Naive thymus-derived CD4-positive, alpha-beta T cell (primary cell): Measurements from ENCODE around the gene OLFM2. TPM values are rescaled to one million over a fixed set of nuclear protein-coding genes. Genes with fewer than 3 reads are reported as not detected.

Experiments used
- ATAC-seq: fragments of 150-1000 bp; cut with Tn5 transposase; 2 replicates; pipeline ENCODE4 v1.10.0; 2021; ENCODE audit warnings: mild to moderate bottlenecking, moderate library complexity
- CTCF ChIA-PET: fragments of 350-600 bp; sonication (Branson Sonifier 250); formaldehyde crosslinking; loops from one replicate; lab custom pipeline; 2021; ENCODE audit warnings: antibody characterized with exemption; lab: Charles Lee
- POLR2A ChIA-PET: fragments of 350-600 bp; sonication (Branson Sonifier 250); formaldehyde crosslinking; loops from one replicate; lab custom pipeline; 2021; ENCODE audit warnings: antibody characterized with exemption, inconsistent platforms; lab: Charles Lee
- DNase-seq, 9 donors: peaks; one replicate each; pipeline versions ENCODE4 v3.0.0 to v3.0.0-alpha.2; 2020 to 2022; ENCODE audit warnings: mixed read lengths in 1 of 9
- H3K27ac ChIP-seq: one replicate; pipeline ENCODE4 v1.7.0; 2013; ENCODE audit warnings: mild to moderate bottlenecking, low read depth, low read length, moderate library complexity
- H3K27me3 ChIP-seq, 2 donors: one replicate each; pipeline ENCODE4 v1.7.0; 2013; ENCODE audit warnings: low read length in 2 of 2, mild to moderate bottlenecking in 2 of 2, moderate library complexity in 2 of 2; ENCODE audit not compliant: control insufficient read depth in 2 of 2, insufficient read depth in 2 of 2
- H3K36me3 ChIP-seq, 3 experiments: 1 replicate in 2 of 3; 2 replicates in 1 of 3; pipeline ENCODE4 v1.7.0; 2013; ENCODE audit warnings: low read length in 3 of 3, mild to moderate bottlenecking in 3 of 3, moderate library complexity in 1 of 3; ENCODE audit not compliant: insufficient read depth in 3 of 3, control insufficient read depth in 2 of 3
- H3K4me1 ChIP-seq, 2 donors: one replicate each; pipeline ENCODE4 v1.7.0; 2013; ENCODE audit warnings: low read length in 2 of 2, mild to moderate bottlenecking in 2 of 2, moderate library complexity in 1 of 2; ENCODE audit not compliant: control insufficient read depth in 2 of 2, insufficient read depth in 2 of 2
- H3K4me3 ChIP-seq: 2 replicates; pipeline ENCODE4 v1.7.0; 2013; ENCODE audit warnings: mild to moderate bottlenecking, low read length
- H3K9me3 ChIP-seq, 3 experiments: 1 replicate in 2 of 3; 2 replicates in 1 of 3; pipeline ENCODE4 v1.7.0; 2013; ENCODE audit warnings: low read length in 3 of 3; ENCODE audit not compliant: control insufficient read depth in 2 of 3
- H3K27ac Mint-ChIP-seq, 9 donors: one replicate each; pipeline ENCODE4 v1.8.0; 2020 to 2022; ENCODE audit warnings: mixed read lengths in 9 of 9, mild to moderate bottlenecking in 8 of 9, moderate library complexity in 5 of 9, inconsistent platforms in 2 of 9
- H3K27me3 Mint-ChIP-seq, 5 donors: one replicate each; pipeline ENCODE4 v1.8.0; 2021 to 2022; ENCODE audit warnings: mixed read lengths in 5 of 5, mild to moderate bottlenecking in 1 of 5
- H3K36me3 Mint-ChIP-seq, 5 donors: one replicate each; pipeline ENCODE4 v1.8.0; 2020 to 2022; ENCODE audit warnings: mixed read lengths in 5 of 5, mild to moderate bottlenecking in 3 of 5, inconsistent platforms in 1 of 5
- H3K4me1 Mint-ChIP-seq, 7 donors: one replicate each; pipeline ENCODE4 v1.8.0; 2020 to 2022; ENCODE audit warnings: mixed read lengths in 7 of 7, mild to moderate bottlenecking in 3 of 7, inconsistent platforms in 1 of 7
- H3K4me3 Mint-ChIP-seq, 10 donors: one replicate each; pipeline ENCODE4 v1.8.0; 2020 to 2022; ENCODE audit warnings: mild to moderate bottlenecking in 10 of 10, mixed read lengths in 10 of 10, moderate library complexity in 6 of 10, inconsistent platforms in 2 of 10
- H3K9me3 Mint-ChIP-seq, 11 donors: one replicate each; pipeline ENCODE4 v1.8.0; 2020 to 2022; ENCODE audit warnings: mixed read lengths in 11 of 11, mild to moderate bottlenecking in 4 of 11, inconsistent platforms in 1 of 11, moderate library complexity in 1 of 11
- intact Hi-C, 2 donors: fragments of 100-400 bp; cut with micrococcal nuclease; formaldehyde crosslinking; loops; one replicate each; pipeline ENCODE4 v1.15.1; 2023
- polyA plus RNA-seq, 2 donors: library from polyadenylated mRNA; unstranded; fragments of 300-500 nt; fragmentation: Illumina TruSeq; gene quantifications; one replicate each; pipeline ENCODE4 v1.2.3, GENCODE V29; 2021
- total RNA-seq, 6 experiments: library from RNA in 5 of 6; stranded (reverse) in 5 of 6; gene quantifications; 1 replicate in 5 of 6; 2 replicates in 1 of 6; pipeline ENCODE4 v1.2.3 and lab custom pipeline; 2021 to 2026

The OLFM2 gene
- total and polyA plus RNA-seq, 7 experiments from 2014 or later, result 6.2 to 19.4 (median 14.9) TPM

GRCh38 chr19:9906475-9907087, 29.7 kb downstream of the OLFM2 start:
- no peaks in the 10 kb centered on the region for H3K36me3 Mint-ChIP-seq
- H3K27me3 Mint-ChIP-seq, result peaks cover 0 to 12% (median 0%) of the 10 kb centered on the region in 5 donors
- ChIA-PET CTCF (no interaction called here), POLR2A (interaction anchor here (0.5 kb wide), 1 partner anchor 71 kb away, joined by 3 read pairs; no protein-coding TSS in a partner anchor)
- intact Hi-C loops, result no loop called here
- H3K4me3 Mint-ChIP-seq, result no peak overlapping the region
- H3K4me1 Mint-ChIP-seq, result no peaks in the 10 kb centered on the region
- Histone ChIP-seq H3K27ac (no peak overlapping the region), H3K9me3 (no peaks in the 10 kb centered on the region), H3K36me3 (no peaks in the 10 kb centered on the region), H3K4me3 (no peak overlapping the region), H3K4me1 (no peaks in the 10 kb centered on the region), H3K27me3 (no peaks in the 10 kb centered on the region)
- DNase-seq (no peak), ATAC-seq (no peak)
- H3K9me3 Mint-ChIP-seq, result no peaks in the 10 kb centered on the region
- H3K27ac Mint-ChIP-seq, result peak overlapping the region in 1 of 9 donors; percentile 12

GRCh38 chr19:9903336-9903735, 33.0 kb downstream of the OLFM2 start:
- no peak overlapping the region for H3K27ac Mint-ChIP-seq
- Histone ChIP-seq H3K27ac (no peak overlapping the region), H3K4me3 (no peak overlapping the region), H3K27me3 (no peaks in the 10 kb centered on the region), H3K4me1 (no peaks in the 10 kb centered on the region), H3K36me3 (no peaks in the 10 kb centered on the region), H3K9me3 (no peaks in the 10 kb centered on the region)
- ATAC-seq (no peak), DNase-seq (no peak)
- peaks cover 0 to 5% (median 0%) of the 10 kb centered on the region in 7 donors for H3K4me1 Mint-ChIP-seq
- no peak overlapping the region for H3K4me3 Mint-ChIP-seq
- intact Hi-C loops, result no loop called here
- POLR2A ChIA-PET, result no interaction called here
- CTCF ChIA-PET, result no interaction called here
- peaks cover 0 to 15% (median 9%) of the 10 kb centered on the region in 5 donors for H3K27me3 Mint-ChIP-seq
- H3K9me3 Mint-ChIP-seq, result no peaks in the 10 kb centered on the region
- peaks cover 0 to 4% (median 0%) of the 10 kb centered on the region in 5 donors for H3K36me3 Mint-ChIP-seq

GRCh38 chr19:9901642-9902041, 34.7 kb downstream of the OLFM2 start:
- intact Hi-C loops, result no loop called here

GRCh38 chr19:9901020-9901419, 35.3 kb downstream of the OLFM2 start:
- no peaks in the 10 kb centered on the region for H3K9me3 Mint-ChIP-seq
- POLR2A ChIA-PET, result interaction anchor here (1.1 kb wide), 1 partner anchor 26 kb away, joined by 3 read pairs; no protein-coding TSS in a partner anchor
- ATAC-seq (no peak), DNase-seq (no peak)
- Histone ChIP-seq H3K36me3 (no peaks in the 10 kb centered on the region), H3K4me1 (no peaks in the 10 kb centered on the region), H3K27ac (no peak overlapping the region), H3K9me3 (no peaks in the 10 kb centered on the region), H3K27me3 (no peaks in the 10 kb centered on the region), H3K4me3 (no peak overlapping the region)
- CTCF ChIA-PET, result no interaction called here
- peaks cover 0 to 4% (median 0%) of the 10 kb centered on the region in 5 donors for H3K36me3 Mint-ChIP-seq
- H3K27me3 Mint-ChIP-seq, result peaks cover 0 to 15% (median 11%) of the 10 kb centered on the region in 5 donors
- no peak overlapping the region for H3K4me3 Mint-ChIP-seq
- H3K4me1 Mint-ChIP-seq, result peaks cover 0 to 5% (median 0%) of the 10 kb centered on the region in 7 donors
- intact Hi-C loops, result no loop called here
- H3K27ac Mint-ChIP-seq, result no peak overlapping the region

More at GRCh38 chr19:9901642-9902041, 34.7 kb downstream of the OLFM2 start:
- Mint-ChIP-seq H3K4me3 (no peak overlapping the region), H3K4me1 (peaks cover 0 to 5% (median 0%) of the 10 kb centered on the region in 7 donors), H3K27me3 (peaks cover 0 to 15% (median 11%) of the 10 kb centered on the region in 5 donors), H3K9me3 (no peaks in the 10 kb centered on the region), H3K36me3 (peaks cover 0 to 4% (median 0%) of the 10 kb centered on the region in 5 donors), H3K27ac (no peak overlapping the region)
- Histone ChIP-seq H3K27ac (no peak overlapping the region), H3K4me3 (no peak overlapping the region), H3K4me1 (no peaks in the 10 kb centered on the region), H3K36me3 (no peaks in the 10 kb centered on the region), H3K9me3 (no peaks in the 10 kb centered on the region), H3K27me3 (no peaks in the 10 kb centered on the region)
- DNase-seq (no peak), ATAC-seq (no peak)
- ChIA-PET POLR2A (no interaction called here), CTCF (no interaction called here)

GRCh38 chr19:9891609-9892373, 44.5 kb downstream of the OLFM2 start:
- intact Hi-C loops, result no loop called here
- Histone ChIP-seq H3K27me3 (no peaks in the 10 kb centered on the region), H3K4me1 (no peaks in the 10 kb centered on the region), H3K36me3 (no peaks in the 10 kb centered on the region), H3K27ac (no peak overlapping the region), H3K4me3 (no peak overlapping the region), H3K9me3 (no peaks in the 10 kb centered on the region)
- no peaks in the 10 kb centered on the region for H3K36me3 Mint-ChIP-seq
- peaks cover 0 to 12% (median 0%) of the 10 kb centered on the region in 5 donors for H3K27me3 Mint-ChIP-seq
- POLR2A ChIA-PET, result no interaction called here
- DNase-seq, result no peak
- peaks cover 0 to 5% (median 0%) of the 10 kb centered on the region in 11 donors for H3K9me3 Mint-ChIP-seq
- H3K4me3 Mint-ChIP-seq, result no peak overlapping the region
- CTCF ChIA-PET, result no interaction called here
- peak overlapping the region in 1 of 9 donors; percentile 24 for H3K27ac Mint-ChIP-seq
- no peak for ATAC-seq
- peaks cover 0 to 5% (median 0%) of the 10 kb centered on the region in 7 donors for H3K4me1 Mint-ChIP-seq

- intact Hi-C loops, result no loop called here
- Mint-ChIP-seq H3K4me3 (no peak overlapping the region), H3K4me1 (peaks cover 0 to 8% (median 4%) of the 10 kb centered on the region in 7 donors), H3K36me3 (no peaks in the 10 kb centered on the region), H3K9me3 (no peaks in the 10 kb centered on the region), H3K27me3 (peaks cover 0 to 7% (median 0%) of the 10 kb centered on the region in 5 donors), H3K27ac (no peak overlapping the region)
- Histone ChIP-seq H3K9me3 (no peaks in the 10 kb centered on the region), H3K4me3 (no peak overlapping the region), H3K36me3 (no peaks in the 10 kb centered on the region), H3K27ac (no peak overlapping the region), H3K4me1 (no peaks in the 10 kb centered on the region), H3K27me3 (no peaks in the 10 kb centered on the region)
- ChIA-PET CTCF (no interaction called here), POLR2A (no interaction called here)
- no peak for ATAC-seq
- DNase-seq, result no peak
These were observed 51.2 kb downstream of the OLFM2 start for GRCh38 chr19:9885077-9885552.
